HL-60 (cell line): Measurements from ENCODE around the gene PTGFR.

Experiments used
- CTCF ChIP-seq: IDR thresholded peaks from one replicate; pipeline ENCODE4 v1.5.1; 2011; ENCODE audit warnings: low read length, control low read depth, inconsistent platforms; ENCODE audit not compliant: insufficient read depth
- POLR2AphosphoS5 ChIP-seq: IDR thresholded peaks from 2 replicates; pipeline ENCODE4 v1.6.1; 2012; ENCODE audit warnings: low read depth
- REST ChIP-seq: IDR thresholded peaks from 2 replicates; pipeline ENCODE4 v1.6.1; 2012; ENCODE audit warnings: low read depth; ENCODE audit not compliant: insufficient replicate concordance
- SPI1 ChIP-seq: IDR thresholded peaks from 2 replicates; pipeline ENCODE4 v1.6.1; 2012; ENCODE audit warnings: low read depth, mild to moderate bottlenecking, borderline replicate concordance

GRCh38 chr1:78535286-78535685 lies 44.5 kb downstream of the PTGFR start:
- TF ChIP-seq CTCF, result no peak
- TF ChIP-seq REST, result no peak
- no peak for TF ChIP-seq POLR2AphosphoS5
- TF ChIP-seq SPI1, result no peak
